Pancreas (tissue), 10 donors: Measurements from ENCODE around the gene MSI1. TPM values are rescaled to one million over a fixed set of nuclear protein-coding genes. Genes with fewer than 3 reads are reported as not detected.

Source experiments
- ATAC-seq, 4 donors: fragments of 200-7000 bp; cut with Tn5 transposase; one replicate each; pipeline versions ENCODE4 v1.8.0 to v1.9.1; 2020; ENCODE audit warnings: mild to moderate bottlenecking in 4 of 4, moderate library complexity in 4 of 4
- DNase-seq, 6 donors: peaks; one replicate each; pipeline ENCODE4 v3.0.0-alpha.2; 2020
- FAIRE-seq: peaks from 2 replicates; lab custom pipeline; 2012; peaks lifted over from hg19 to GRCh38; lab: Jason Lieb, UNC
- H3K27ac ChIP-seq, 4 donors: fragments of 200-600 bp; sonication (generic); 1 replicate in 3 of 4; 2 replicates in 1 of 4; pipeline versions ENCODE4 v1.5.0 to v1.8.0; 2020
- H3K27me3 ChIP-seq, 4 donors: fragments of 200-600 bp; one replicate each; pipeline ENCODE4 v1.8.0; 2021
- H3K36me3 ChIP-seq, 3 donors: fragments of 200-600 bp; sonication (generic) in 1 of 3; one replicate each; pipeline versions ENCODE4 v1.5.0 to v1.8.0; 2020 to 2021
- H3K4me1 ChIP-seq, 3 donors: fragments of 200-600 bp; one replicate each; pipeline ENCODE4 v1.8.0; 2021
- H3K4me3 ChIP-seq, 4 donors: fragments of 200-600 bp; sonication (generic) in 2 of 4; one replicate each; pipeline versions ENCODE4 v1.5.0 to v1.8.0; 2020 to 2021
- H3K9me3 ChIP-seq, 4 donors: fragments of 200-600 bp; one replicate each; pipeline ENCODE4 v1.8.0; 2021
- WGBS, 2 donors: extraction: QIAGEN DNeasy Blood & Tissue Kit; methylation state at CpG; one replicate each; pipeline ENCODE4 v1.1.7; 2013; 5-methylcytosine and 5-hydroxymethylcytosine counted together
- intact Hi-C, 3 donors: fragments of 100-400 bp; cut with DNase I; formaldehyde crosslinking; loops; one replicate each; pipeline versions ENCODE4 v1.11.1 to v1.14.2; 2022
- polyA plus RNA-seq, 2 donors: library from polyadenylated mRNA; stranded (reverse); fragments of 200-250 nt; gene quantifications; one replicate each; pipeline ENCODE4 v1.2.3, GENCODE V29; 2013
- total RNA-seq, 6 donors: library from RNA; stranded (reverse); fragmentation: NEBNext Ultra II Directional in 4 of 6; extraction: Animal tissue kit (Norgen Biotek cat#: 25700) in 4 of 6; gene quantifications; one replicate each; pipeline versions ENCODE4 v1.2.1 to v1.2.4, GENCODE V29; 2021 to 2023
- TF ChIP-seq, protein P1 (sequence below), 4 donors: fragments of 200-600 bp; sonication (generic) in 3 of 4; IDR thresholded peaks; one replicate each; pipeline versions ENCODE4 v1.5.0 to v1.8.0; 2021; ENCODE audit warnings: antibody characterized with exemption in 4 of 4
- donor health status: healthy with polysubstance abuse.
- donor health status: DM: no; HTN: no; CAD: no; lungs with moderate emphysema.
- donor health status: DM: no; HTN: no; CAD: no.
- donor health status: control.
- donor health status: control.
- donor health status: Bipolar disorder and iron deficiency.
- donor health status: DM: yes; HTN: yes; CAD: no.
- donor health status: DM: no; HTN: no; CAD: no.
- donor health status: DM: no; HTN: no; CAD: no.
- donor health status: DM: yes; HTN: yes; CAD: no.

MSI1 gene
- total and polyA plus RNA-seq, 8 donors = 3.0 to 6.0 (median 4.4) TPM

- H3K4me1 ChIP-seq = peaks cover 15% of the 10 kb centered on the region in 3 donors
- ATAC-seq = no peak
- intact Hi-C loops = no loop called here
- no peak for FAIRE-seq
- 96% methylated on average over 11 of the region's 11 CpGs for WGBS, 2 donors
- DNase-seq = peak in 2 of 6 donors; percentile 20 to 46
- H3K27me3 ChIP-seq = no peaks in the 10 kb centered on the region
- no peaks in the 10 kb centered on the region for H3K36me3 ChIP-seq
- no peak overlapping the region for H3K27ac ChIP-seq
- TF ChIP-seq, protein P1, sequence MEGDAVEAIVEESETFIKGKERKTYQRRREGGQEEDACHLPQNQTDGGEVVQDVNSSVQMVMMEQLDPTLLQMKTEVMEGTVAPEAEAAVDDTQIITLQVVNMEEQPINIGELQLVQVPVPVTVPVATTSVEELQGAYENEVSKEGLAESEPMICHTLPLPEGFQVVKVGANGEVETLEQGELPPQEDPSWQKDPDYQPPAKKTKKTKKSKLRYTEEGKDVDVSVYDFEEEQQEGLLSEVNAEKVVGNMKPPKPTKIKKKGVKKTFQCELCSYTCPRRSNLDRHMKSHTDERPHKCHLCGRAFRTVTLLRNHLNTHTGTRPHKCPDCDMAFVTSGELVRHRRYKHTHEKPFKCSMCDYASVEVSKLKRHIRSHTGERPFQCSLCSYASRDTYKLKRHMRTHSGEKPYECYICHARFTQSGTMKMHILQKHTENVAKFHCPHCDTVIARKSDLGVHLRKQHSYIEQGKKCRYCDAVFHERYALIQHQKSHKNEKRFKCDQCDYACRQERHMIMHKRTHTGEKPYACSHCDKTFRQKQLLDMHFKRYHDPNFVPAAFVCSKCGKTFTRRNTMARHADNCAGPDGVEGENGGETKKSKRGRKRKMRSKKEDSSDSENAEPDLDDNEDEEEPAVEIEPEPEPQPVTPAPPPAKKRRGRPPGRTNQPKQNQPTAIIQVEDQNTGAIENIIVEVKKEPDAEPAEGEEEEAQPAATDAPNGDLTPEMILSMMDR (IDR thresholded peaks at IDR 0.05) = no peak
- no peaks in the 10 kb centered on the region for H3K9me3 ChIP-seq
- no peak overlapping the region for H3K4me3 ChIP-seq
Observed at GRCh38 chr12:120347766-120348165, 21.2 kb downstream of the MSI1 start.

DNA sequence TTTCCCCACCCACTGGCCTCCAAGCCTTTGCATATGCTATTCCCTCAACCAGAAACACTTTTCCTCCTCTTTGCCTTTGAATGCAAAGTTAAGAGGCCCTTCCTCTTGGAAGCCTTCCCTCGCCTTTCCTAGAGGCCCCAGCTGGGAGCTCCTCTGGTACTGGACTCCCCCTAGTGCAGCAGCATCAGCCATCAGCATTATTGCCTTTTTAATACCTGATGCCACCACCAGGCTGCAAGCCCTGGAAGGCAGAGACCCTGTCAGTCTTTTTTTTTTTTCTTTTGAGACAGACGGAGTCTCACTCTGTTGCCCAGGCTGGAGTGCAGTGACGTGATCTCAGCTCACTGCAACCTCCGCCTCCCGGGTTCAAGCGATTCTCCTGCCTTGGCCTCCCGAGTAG, 22.3 kb downstream of the MSI1 start:
- Histone ChIP-seq H3K4me3 (no peak overlapping the region), H3K36me3 (no peaks in the 10 kb centered on the region), H3K9me3 (no peaks in the 10 kb centered on the region), H3K27me3 (no peaks in the 10 kb centered on the region), H3K4me1 (peaks cover 15% of the 10 kb centered on the region in 3 donors), H3K27ac (no peak overlapping the region)
- WGBS, 2 donors = 93 to 97% methylated on average over 7 of the region's 7 CpGs
- DNase-seq = peak in 1 of 6 donors; percentile 39
- TF ChIP-seq, protein P1 (IDR thresholded peaks at IDR 0.05) = no peak
- no peak for FAIRE-seq
- ATAC-seq = no peak
- intact Hi-C loops = no loop called here

GRCh38 chr12:120346031-120346430, 22.9 kb downstream of the MSI1 start:
- H3K4me1 ChIP-seq = peaks cover 9 to 15% (median 13%) of the 10 kb centered on the region in 3 donors
- intact Hi-C loops = no loop called here
- no peak for ATAC-seq

GRCh38 chr12:120343692-120344091, 25.3 kb downstream of the MSI1 start:
- ATAC-seq (no peak), FAIRE-seq (no peak), DNase-seq (no peak)
- Histone ChIP-seq H3K9me3 (no peaks in the 10 kb centered on the region), H3K4me1 (no peaks in the 10 kb centered on the region), H3K27ac (no peak overlapping the region), H3K4me3 (no peak overlapping the region), H3K27me3 (no peaks in the 10 kb centered on the region), H3K36me3 (no peaks in the 10 kb centered on the region)
- intact Hi-C loops = no loop called here
- WGBS, 2 donors = 82 to 84% methylated on average over 8 of the region's 8 CpGs
- TF ChIP-seq, protein P1 (IDR thresholded peaks at IDR 0.05) = no peak

More at GRCh38 chr12:120346031-120346430, 22.9 kb downstream of the MSI1 start:
- H3K36me3 ChIP-seq = no peaks in the 10 kb centered on the region
- FAIRE-seq (no peak), DNase-seq (peak in 1 of 6 donors; percentile 72)
- H3K9me3 ChIP-seq = no peaks in the 10 kb centered on the region
- H3K27me3 ChIP-seq = no peaks in the 10 kb centered on the region
- 92 to 96% methylated on average over 15 of the region's 15 CpGs for WGBS, 2 donors
- TF ChIP-seq, protein P1 (IDR thresholded peaks at IDR 0.05) = no peak
- no peak overlapping the region for H3K4me3 ChIP-seq
- H3K27ac ChIP-seq = no peak overlapping the region

DNA sequence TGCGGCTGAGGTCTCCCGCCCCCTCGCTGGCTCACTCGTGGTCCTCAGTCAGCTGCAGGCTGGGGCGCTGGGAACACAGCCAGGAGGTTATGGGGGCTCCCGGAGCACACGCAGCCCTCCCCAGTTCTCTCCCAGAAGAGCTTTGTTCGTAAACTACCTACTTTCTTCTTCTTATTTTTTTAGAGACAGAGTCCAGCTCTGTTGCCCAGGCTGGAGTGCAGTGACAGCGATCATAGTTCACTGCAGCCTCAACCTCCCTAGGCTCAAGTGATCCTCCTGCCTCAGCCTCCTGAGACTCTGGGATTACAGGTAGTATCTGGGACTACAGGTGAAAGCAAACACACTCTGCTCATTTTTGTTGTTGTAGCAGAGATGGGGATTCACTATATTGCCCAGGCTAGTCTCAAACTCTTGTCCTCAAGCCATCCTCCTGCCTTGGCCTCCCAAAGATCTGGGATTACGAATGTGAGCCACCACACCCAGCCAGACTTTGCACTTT, 25.9 kb downstream of the MSI1 start:
- TF ChIP-seq, protein P1 (IDR thresholded peaks at IDR 0.05) = no peak
- intact Hi-C loops = no loop called here
- H3K36me3 ChIP-seq = no peaks in the 10 kb centered on the region
- H3K27me3 ChIP-seq = no peaks in the 10 kb centered on the region
- FAIRE-seq (no peak), ATAC-seq (no peak), DNase-seq (no peak)
- no peak overlapping the region for H3K4me3 ChIP-seq
- WGBS, 2 donors = 79 to 80% methylated on average over 10 of the region's 10 CpGs
- H3K4me1 ChIP-seq = no peaks in the 10 kb centered on the region
- no peaks in the 10 kb centered on the region for H3K9me3 ChIP-seq
- H3K27ac ChIP-seq = no peak overlapping the region
